MM.1S (cell line): Measurements from ENCODE around the gene CHST9.

Experiments used
- EZH2 ChIP-seq: fragments of 300-600 bp; sonication (generic); optimal IDR thresholded peaks from 2 replicates; pipeline ENCODE3; 2017; ENCODE audit warnings: low read depth, mild to moderate bottlenecking, antibody characterized with exemption, low read length, mixed read lengths
- EZH2phosphoT487 ChIP-seq: fragments of 300-600 bp; sonication (generic); IDR thresholded peaks from 2 replicates; pipeline ENCODE4 v1.6.1; 2018; ENCODE audit warnings: antibody characterized with exemption, low read length
- TF ChIP-seq, protein P1 (sequence below): fragments of 300-600 bp; sonication (generic); IDR thresholded peaks from 2 replicates; pipeline ENCODE4 v1.5.1; 2016; ENCODE audit warnings: antibody characterized with exemption, low read length, mixed read lengths

DNA sequence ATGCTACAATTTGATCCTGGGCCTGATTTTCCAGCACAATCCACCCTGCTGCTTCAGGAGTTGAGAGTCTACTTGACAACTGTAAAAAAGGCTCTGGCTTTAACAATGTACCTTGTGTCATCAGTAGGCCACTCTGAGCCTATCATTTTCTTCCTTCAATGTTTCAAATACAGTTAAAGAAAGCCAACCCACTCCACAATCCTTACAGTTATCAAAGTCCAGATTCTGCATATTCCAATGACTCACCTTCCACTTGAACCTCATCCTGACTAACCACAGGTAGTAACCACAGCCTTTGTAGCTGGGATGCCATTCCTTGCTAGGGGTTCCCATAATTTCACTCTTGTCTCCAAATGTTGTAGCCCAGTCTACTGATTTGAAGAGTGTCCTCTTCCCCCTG lies 284.1 kb downstream of the CHST9 start:
- TF ChIP-seq, protein P1, sequence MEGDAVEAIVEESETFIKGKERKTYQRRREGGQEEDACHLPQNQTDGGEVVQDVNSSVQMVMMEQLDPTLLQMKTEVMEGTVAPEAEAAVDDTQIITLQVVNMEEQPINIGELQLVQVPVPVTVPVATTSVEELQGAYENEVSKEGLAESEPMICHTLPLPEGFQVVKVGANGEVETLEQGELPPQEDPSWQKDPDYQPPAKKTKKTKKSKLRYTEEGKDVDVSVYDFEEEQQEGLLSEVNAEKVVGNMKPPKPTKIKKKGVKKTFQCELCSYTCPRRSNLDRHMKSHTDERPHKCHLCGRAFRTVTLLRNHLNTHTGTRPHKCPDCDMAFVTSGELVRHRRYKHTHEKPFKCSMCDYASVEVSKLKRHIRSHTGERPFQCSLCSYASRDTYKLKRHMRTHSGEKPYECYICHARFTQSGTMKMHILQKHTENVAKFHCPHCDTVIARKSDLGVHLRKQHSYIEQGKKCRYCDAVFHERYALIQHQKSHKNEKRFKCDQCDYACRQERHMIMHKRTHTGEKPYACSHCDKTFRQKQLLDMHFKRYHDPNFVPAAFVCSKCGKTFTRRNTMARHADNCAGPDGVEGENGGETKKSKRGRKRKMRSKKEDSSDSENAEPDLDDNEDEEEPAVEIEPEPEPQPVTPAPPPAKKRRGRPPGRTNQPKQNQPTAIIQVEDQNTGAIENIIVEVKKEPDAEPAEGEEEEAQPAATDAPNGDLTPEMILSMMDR, result no peak
- TF ChIP-seq EZH2, result no peak
- no peak for TF ChIP-seq EZH2phosphoT487
